Tibial artery (tissue), 4 donors: ENCODE data around the gene MEIG1.
"Not testable (repeated sequence)": the region's sequence is repeated elsewhere in the genome, so short reads cannot be mapped to it uniquely, and the experiment has no call there.

Experiments
- DNase-seq, 2 donors: peaks; one replicate each; pipeline ENCODE4 v3.0.0-alpha.2; 2019
- H3K27ac ChIP-seq, 2 donors: fragments of 200-600 bp; sonication (generic) in 1 of 2; 1 replicate in 1 of 2; 2 replicates in 1 of 2; pipeline ENCODE4 v1.5.1; 2018 to 2019; ENCODE audit warnings: mild to moderate bottlenecking in 1 of 2
- H3K27me3 ChIP-seq, 2 donors: fragments of 200-600 bp; sonication (generic) in 1 of 2; one replicate each; pipeline versions ENCODE4 v1.5.1 to v1.6.0; 2016 to 2019
- H3K36me3 ChIP-seq, 3 donors: fragments of 200-600 bp; sonication (generic) in 2 of 3; one replicate each; pipeline ENCODE4 v1.5.1; 2016 to 2019; ENCODE audit warnings: mild to moderate bottlenecking in 2 of 3
- H3K4me1 ChIP-seq, 4 donors: fragments of 200-600 bp; sonication (generic) in 2 of 4; 1 replicate in 3 of 4; 2 replicates in 1 of 4; pipeline ENCODE4 v1.5.1; 2016 to 2019
- H3K4me3 ChIP-seq, 2 donors: fragments of 200-600 bp; sonication (generic) in 1 of 2; 1 replicate in 1 of 2; 2 replicates in 1 of 2; pipeline ENCODE4 v1.5.1; 2018 to 2019; ENCODE audit warnings: mild to moderate bottlenecking in 2 of 2
- H3K9me3 ChIP-seq, 3 donors: fragments of 200-600 bp; sonication (generic) in 1 of 3; one replicate each; pipeline ENCODE4 v1.5.1; 2016 to 2019
- CTCF ChIP-seq, 2 experiments: fragments of 200-600 bp in 1 of 2; fragments of 450-650 bp in 1 of 2; IDR thresholded peaks; one replicate each; pipeline ENCODE4 v1.5.1; 2017 to 2019; ENCODE audit warnings: antibody characterized with exemption in 2 of 2, mild to moderate bottlenecking in 1 of 2, moderate library complexity in 1 of 2
- intact Hi-C: fragments of 100-400 bp; cut with DNase I; formaldehyde crosslinking; loops from one replicate; pipeline ENCODE4 v1.15.0; 2023; ENCODE audit warnings: low total_unique reads

MEIG1 gene

GRCh38 chr10:14930610-14931009 lies 28.6 kb upstream of the MEIG1 start:
- Histone ChIP-seq H3K4me3 (no peak overlapping the region), H3K4me1 (no peaks in the 10 kb centered on the region), H3K27ac (no peak overlapping the region), H3K36me3 (peaks cover 73 to 98% (median 89%) of the 10 kb centered on the region in 3 donors), H3K9me3 (no peaks in the 10 kb centered on the region), H3K27me3 (no peaks in the 10 kb centered on the region)
- no peak for DNase-seq
- intact Hi-C loops, result no loop called here
- no peak for TF ChIP-seq CTCF (IDR thresholded peaks at IDR 0.05)

GRCh38 chr10:14936584-14936983 lies 22.6 kb upstream of the MEIG1 start:
- TF ChIP-seq CTCF (IDR thresholded peaks at IDR 0.05), result no peak
- H3K4me1 ChIP-seq, result no peaks in the 10 kb centered on the region
- no peaks in the 10 kb centered on the region for H3K9me3 ChIP-seq
- no peak overlapping the region for H3K4me3 ChIP-seq
- H3K36me3 ChIP-seq, result peaks cover 45 to 78% (median 60%) of the 10 kb centered on the region in 3 donors
- no peak for DNase-seq
- no peaks in the 10 kb centered on the region for H3K27me3 ChIP-seq
- intact Hi-C loops, result no loop called here
- no peak overlapping the region for H3K27ac ChIP-seq

GRCh38 chr10:14938971-14939370 lies 20.2 kb upstream of the MEIG1 start:
- H3K4me1 ChIP-seq, H3K9me3 ChIP-seq, H3K27ac ChIP-seq, H3K27me3 ChIP-seq, H3K4me3 ChIP-seq, DNase-seq, intact Hi-C loops: not testable (repeated sequence)
- peaks cover 36 to 68% (median 52%) of the 10 kb centered on the region in 3 donors for H3K36me3 ChIP-seq

- DNase-seq, H3K9me3 ChIP-seq, H3K27ac ChIP-seq, H3K4me3 ChIP-seq, H3K4me1 ChIP-seq, H3K27me3 ChIP-seq, intact Hi-C loops: not testable (repeated sequence)
- peaks cover 42 to 54% (median 47%) of the 10 kb centered on the region in 3 donors for H3K36me3 ChIP-seq
Observed at GRCh38 chr10:14942147-14942949, 16.8 kb upstream of the MEIG1 start.

- H3K27ac ChIP-seq, H3K4me1 ChIP-seq, H3K4me3 ChIP-seq, intact Hi-C loops, H3K27me3 ChIP-seq, H3K9me3 ChIP-seq, DNase-seq: not testable (repeated sequence)
- peaks cover 48 to 54% (median 53%) of the 10 kb centered on the region in 3 donors for H3K36me3 ChIP-seq
Observed at GRCh38 chr10:14942950-14943338, 16.2 kb upstream of the MEIG1 start.

- Histone ChIP-seq H3K4me1 (no peaks in the 10 kb centered on the region), H3K36me3 (peaks cover 49 to 56% (median 55%) of the 10 kb centered on the region in 3 donors), H3K4me3 (no peak overlapping the region), H3K27ac (no peak overlapping the region), H3K9me3 (no peaks in the 10 kb centered on the region), H3K27me3 (no peaks in the 10 kb centered on the region)
- DNase-seq, result no peak
- intact Hi-C loops, result loop anchor here (5.0 kb wide), 1 partner anchor 58 kb away; no protein-coding TSS in a partner anchor
- TF ChIP-seq CTCF (IDR thresholded peaks at IDR 0.05), result no peak
Observed at GRCh38 chr10:14945108-14945507, 14.1 kb upstream of the MEIG1 start.

GRCh38 chr10:14947268-14947667 lies 11.9 kb upstream of the MEIG1 start:
- intact Hi-C loops, result loop anchor here (5.0 kb wide), 1 partner anchor 60 kb away; no protein-coding TSS in a partner anchor
- Histone ChIP-seq H3K9me3 (no peaks in the 10 kb centered on the region), H3K27ac (no peak overlapping the region), H3K27me3 (no peaks in the 10 kb centered on the region), H3K36me3 (peaks cover 38 to 49% (median 41%) of the 10 kb centered on the region in 3 donors), H3K4me3 (no peak overlapping the region), H3K4me1 (peaks cover 0 to 10% (median 2%) of the 10 kb centered on the region in 4 donors)
- DNase-seq, result no peak
- TF ChIP-seq CTCF (IDR thresholded peaks at IDR 0.05), result no peak
